WTC11 (cell line): ENCODE results near the gene CPLX3. TPM values are rescaled to one million over a fixed set of nuclear protein-coding genes. Genes with fewer than 3 reads are reported as not detected.

Source experiments
- ATAC-seq: fragments of 200-7000 bp; cut with Tn5 transposase; 2 replicates; pipeline ENCODE4 v1.10.0; 2021; ENCODE audit warnings: mild to moderate bottlenecking, moderate library complexity
- CTCF ChIA-PET: fragments of 300-600 bp; sonication (Branson Sonifier 250); formaldehyde crosslinking; loops from one replicate; lab custom pipeline; 2021; ENCODE audit warnings: antibody characterized with exemption; lab: Charles Lee
- POLR2A ChIA-PET: fragments of 350-600 bp; sonication (Branson Sonifier 250); formaldehyde crosslinking; loops from one replicate; lab custom pipeline; 2021; ENCODE audit warnings: antibody characterized with exemption; lab: Charles Lee
- DNase-seq: peaks from one replicate; pipeline ENCODE4 v3.0.0; 2021; ENCODE audit warnings: low spot score
- H3K27ac Mint-ChIP-seq: 2 replicates; pipeline ENCODE4 v1.8.0; 2021; ENCODE audit warnings: mixed read lengths
- H3K27me3 Mint-ChIP-seq: 2 replicates; pipeline ENCODE4 v1.8.0; 2021; ENCODE audit warnings: low read depth, mild to moderate bottlenecking, moderate library complexity, mixed read lengths
- H3K36me3 Mint-ChIP-seq: 2 replicates; pipeline ENCODE4 v1.8.0; 2021; ENCODE audit warnings: mixed read lengths
- H3K4me1 Mint-ChIP-seq: 2 replicates; pipeline ENCODE4 v1.8.0; 2022; ENCODE audit warnings: mixed read lengths
- H3K4me3 Mint-ChIP-seq: 2 replicates; pipeline ENCODE4 v1.8.0; 2021; ENCODE audit warnings: mild to moderate bottlenecking, moderate library complexity, mixed read lengths
- H3K9me3 Mint-ChIP-seq: 2 replicates; pipeline ENCODE4 v1.8.0; 2021; ENCODE audit warnings: mixed read lengths
- ARID4B ChIP-seq: sonication (generic); formaldehyde crosslinking; IDR thresholded peaks from 2 replicates; pipeline ENCODE4 v1.8.0; 2023; ENCODE audit warnings: missing genetic modification reagents, mild to moderate bottlenecking, borderline replicate concordance
- ATF6 ChIP-seq: sonication (generic); formaldehyde crosslinking; IDR thresholded peaks from 2 replicates; pipeline ENCODE4 v1.8.1; 2023; ENCODE audit warnings: mild to moderate bottlenecking, missing genetic modification reagents
- CREM ChIP-seq: sonication (generic); formaldehyde crosslinking; IDR thresholded peaks from 2 replicates; pipeline ENCODE4 v1.8.1; 2022; ENCODE audit warnings: mild to moderate bottlenecking, missing genetic modification reagents, moderate library complexity
- E2F5 ChIP-seq: sonication (generic); formaldehyde crosslinking; IDR thresholded peaks from 2 replicates; pipeline ENCODE4 v1.8.1; 2022; ENCODE audit warnings: mild to moderate bottlenecking, moderate library complexity, missing genetic modification reagents
- FOXP4 ChIP-seq: sonication (generic); formaldehyde crosslinking; IDR thresholded peaks from 2 replicates; pipeline ENCODE4 v1.8.0; 2022; ENCODE audit warnings: mild to moderate bottlenecking, missing genetic modification reagents
- GABPB1 ChIP-seq: sonication (generic); formaldehyde crosslinking; IDR thresholded peaks from 2 replicates; pipeline ENCODE4 v1.8.1; 2023; ENCODE audit warnings: mild to moderate bottlenecking, missing genetic modification reagents
- JAZF1 ChIP-seq: fragments of 250-450 bp; sonication (Bioruptor Pico); IDR thresholded peaks from 2 replicates; pipeline ENCODE4 v1.9.0; 2021; ENCODE audit warnings: moderate library complexity, mild to moderate bottlenecking, inconsistent platforms
- NFATC4 ChIP-seq: fragments of 250-450 bp; sonication (Bioruptor Pico); IDR thresholded peaks from 2 replicates; pipeline ENCODE4 v1.9.0; 2021; ENCODE audit warnings: mild to moderate bottlenecking
- PREB ChIP-seq: sonication (generic); formaldehyde crosslinking; IDR thresholded peaks from 2 replicates; pipeline ENCODE4 v1.8.1; 2022; ENCODE audit warnings: mild to moderate bottlenecking, missing genetic modification reagents, moderate library complexity, borderline replicate concordance
- TCF7 ChIP-seq: sonication (generic); formaldehyde crosslinking; IDR thresholded peaks from 2 replicates; pipeline ENCODE4 v1.8.0; 2022; ENCODE audit warnings: mild to moderate bottlenecking, low read depth, missing genetic modification reagents, moderate library complexity
- ZNF416 ChIP-seq: fragments of 250-450 bp; sonication (Bioruptor Pico); IDR thresholded peaks from 2 replicates; pipeline ENCODE4 v1.9.0; 2021; ENCODE audit warnings: mild to moderate bottlenecking, inconsistent platforms
- ZNF512 ChIP-seq: sonication (generic); formaldehyde crosslinking; IDR thresholded peaks from 2 replicates; pipeline ENCODE4 v1.8.1; 2022; ENCODE audit warnings: missing genetic modification reagents, borderline replicate concordance
- total RNA-seq: library from RNA; stranded (reverse); gene quantifications from 3 replicates; pipeline ENCODE4 v1.2.3, GENCODE V29; 2021

CPLX3 gene
- total RNA-seq, 1 experiment from 2014 or later, result 0.09 TPM

GRCh38 chr15:74866090-74866489 is 39.7 kb downstream of the CPLX3 start:
- Mint-ChIP-seq H3K36me3 (peaks cover 18% of the 10 kb centered on the region), H3K9me3 (peaks cover 6% of the 10 kb centered on the region), H3K27me3 (no peaks in the 10 kb centered on the region), H3K4me1 (peaks cover 25% of the 10 kb centered on the region), H3K4me3 (no peak overlapping the region), H3K27ac (no peak overlapping the region)
- DNase-seq (no peak), ATAC-seq (no peak)
- TF ChIP-seq TCF7 (CRISPR knock-in tag) (no peak), GABPB1 (CRISPR knock-in tag) (no peak), ZNF416 (CRISPR knock-in tag) (no peak), E2F5 (CRISPR knock-in tag) (no peak), ATF6 (no peak)
- CTCF ChIA-PET, result interaction anchor here (1.8 kb wide), 1 partner anchor 35 kb away, joined by 4 read pairs; no protein-coding TSS in a partner anchor
- POLR2A ChIA-PET, result interaction anchor here (0.6 kb wide), 1 partner anchor 29 kb away, joined by 4 read pairs; no protein-coding TSS in a partner anchor

- Mint-ChIP-seq H3K4me3 (no peak overlapping the region), H3K27me3 (no peaks in the 10 kb centered on the region), H3K27ac (peak overlapping the region; percentile 85), H3K9me3 (peaks cover 6% of the 10 kb centered on the region), H3K4me1 (peaks cover 31% of the 10 kb centered on the region), H3K36me3 (peaks cover 18% of the 10 kb centered on the region)
- TF ChIP-seq PREB (CRISPR knock-in tag) (no peak), NFATC4 (CRISPR knock-in tag) (no peak), JAZF1 (CRISPR knock-in tag) (no peak), ZNF512 (no peak), ARID4B (no peak), CREM (no peak), ZNF416 (CRISPR knock-in tag) (no peak), FOXP4 (no peak)
- no peak for ATAC-seq
- CTCF ChIA-PET, result interaction anchor here (0.9 kb wide), 1 partner anchor 34 kb away, joined by 3 read pairs; no protein-coding TSS in a partner anchor
- POLR2A ChIA-PET, result interaction anchor here (0.5 kb wide), 1 partner anchor 16 kb away, joined by 3 read pairs; no protein-coding TSS in a partner anchor
- no peak for DNase-seq
These were observed 41.1 kb downstream of the CPLX3 start for GRCh38 chr15:74867466-74868038.
